ENCODE measurements around the gene LRRC23. TPM values are rescaled to one million over a fixed set of nuclear protein-coding genes. Genes with fewer than 3 reads are reported as not detected.

Gene LRRC23, protein sequence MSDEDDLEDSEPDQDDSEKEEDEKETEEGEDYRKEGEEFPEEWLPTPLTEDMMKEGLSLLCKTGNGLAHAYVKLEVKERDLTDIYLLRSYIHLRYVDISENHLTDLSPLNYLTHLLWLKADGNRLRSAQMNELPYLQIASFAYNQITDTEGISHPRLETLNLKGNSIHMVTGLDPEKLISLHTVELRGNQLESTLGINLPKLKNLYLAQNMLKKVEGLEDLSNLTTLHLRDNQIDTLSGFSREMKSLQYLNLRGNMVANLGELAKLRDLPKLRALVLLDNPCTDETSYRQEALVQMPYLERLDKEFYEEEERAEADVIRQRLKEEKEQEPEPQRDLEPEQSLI
- total RNA-seq (2021; ENCODE audit: unreplicated experiment) = 8.0 TPM
- polyA plus RNA-seq (2012) = 11.4 TPM in 2 replicates
- percentile 50 among the genes with signal in this experiment for Bru-seq, nascent RNA
- percentile 63 among the genes with signal in this experiment for BruChase-seq, experiment 1, labeled RNA remaining after a 6-hour chase
- percentile 55 among the genes with signal in this experiment for BruChase-seq, experiment 2, labeled RNA remaining after a 2-hour chase
- long read RNA-seq, partial matches to known transcripts = 1 of 8 reads
- long read RNA-seq, other reads (novel, unspliced or antisense) = 2 of 8 reads

GRCh38 chr12:6904280-6905276, at the start of gene LRRC23:
LRRC23 (plus strand) TSS chr12:6904822; CDS start chr12:6905634, 812 bp downstream.
- intact Hi-C loops (cut with micrococcal nuclease) = no loop called here
- POLR2A ChIA-PET = interaction anchor here (0.6 to 1.7 kb wide), 5 partner anchors 13 to 100 kb away, joined by 3 to 9 read pairs (median 3); partner anchors contain the start of genes C12orf57, RNU7-1 and TPI1
- TF ChIP-seq MAX (IDR thresholded peaks at IDR 0.05) (peak; percentile 33; the same call in 1 of the 2 replicates), SP1 (IDR thresholded peaks at IDR 0.05; ENCODE audit: low read depth) (peak; percentile 78), ZNF274 (IDR thresholded peaks at IDR 0.05; ENCODE audit: low read depth, low read length) (no peak), ZBTB33 (IDR thresholded peaks at IDR 0.05; ENCODE audit: extremely low read depth, insufficient replicate concordance, low read length) (no peak), REST (IDR thresholded peaks at IDR 0.05; ENCODE audit: low read depth) (no peak), FOSL1 (IDR thresholded peaks at IDR 0.05; ENCODE audit: low read depth) (no peak), ATF3 (IDR thresholded peaks at IDR 0.05) (no peak), ZFX (IDR thresholded peaks at IDR 0.05) (no peak), POLR2AphosphoS5 (IDR thresholded peaks at IDR 0.05; ENCODE audit: low read depth, low read length) (peak; percentile 82), CEBPB (IDR thresholded peaks at IDR 0.05; ENCODE audit: low read depth) (no peak; the same call in 1 of the 2 replicates), CTCF (IDR thresholded peaks at IDR 0.05 in 2 of 3, conservative IDR thresholded peaks at IDR 0.05 in 1 of 3; ENCODE audit: borderline replicate concordance in 1 of 3, insufficient read depth in 1 of 3, low read depth in 2 of 3, low read length in 2 of 3) (no peak), TCF7L2 (IDR thresholded peaks at IDR 0.05; ENCODE audit: borderline replicate concordance, extremely low read depth, insufficient read depth, insufficient read length) (peak; percentile 48), RAD21 (IDR thresholded peaks at IDR 0.05; ENCODE audit: low read depth) (no peak)

More at GRCh38 chr12:6904280-6905276, at the start of gene LRRC23:
- ATAC-seq (peak; percentile 98), DNase-seq (ENCODE audit: low read depth, low spot score) (peak; percentile 95)
- ChIA-PET CTCF (interaction anchor here (1.3 to 1.5 kb wide), 3 partner anchors 14 to 35 kb away, joined by 3 to 5 read pairs (median 4); no protein-coding TSS in a partner anchor), RAD21 (ENCODE audit: low non-redundant PET in 1 of 2, low total read pairs in 2 of 2, uncharacterized antibody in 2 of 2, unreplicated experiment in 2 of 2) (no interaction called here)
- no peaks in the 10 kb centered on the region for H3K36me3 ChIP-seq (ENCODE audit: control insufficient read depth in 1 of 2, insufficient read depth in 2 of 2, low read length in 2 of 2)
- peaks cover 10 to 28% of the 10 kb centered on the region in 2 experiments for H3K4me1 ChIP-seq (ENCODE audit: control insufficient read depth in 1 of 2, insufficient read depth in 2 of 2, low read length in 2 of 2)
- no peaks in the 10 kb centered on the region for H4K20me1 ChIP-seq (ENCODE audit: insufficient read depth)
- H3K27ac ChIP-seq (ENCODE audit: low read depth, low read length) = peak within 1 kb of the TSS; percentile 26
- peak within 1 kb of the TSS; percentile 25 for H2AFZ ChIP-seq (ENCODE audit: low read depth, low read length, poor library complexity, severe bottlenecking)
- TSS peak; percentile 90 for BruUV-seq (replicated peaks)
- H3K9ac ChIP-seq (ENCODE audit: low read length) = peak within 1 kb of the TSS; percentile 80
- H3K9me3 ChIP-seq (ENCODE audit: control insufficient read depth in 1 of 2, insufficient read depth in 1 of 2, low read depth in 1 of 2, low read length in 2 of 2) = no peaks in the 10 kb centered on the region
- H3K9me2 ChIP-seq (ENCODE audit: insufficient read depth) = no peaks in the 10 kb centered on the region
- no peaks in the 10 kb centered on the region for H3K27me3 ChIP-seq (ENCODE audit: insufficient read depth, low read length)
- peak within 1 kb of the TSS; percentile 98 for H3K4me2 ChIP-seq (ENCODE audit: low read length)
- H3K79me2 ChIP-seq (ENCODE audit: insufficient read depth, low read length) = no peaks in the 10 kb centered on the region
- H3K4me3 ChIP-seq (replicated peaks in 1 of 2; ENCODE audit: low read depth in 1 of 2, low read length in 2 of 2) = peak within 1 kb of the TSS; percentile 64 to 82

Measured in HCT116 (cell line).